HCT116 (cell line): Measurements from ENCODE around the gene NIM1K.

Experiments used
- ATF3 ChIP-seq: IDR thresholded peaks from 2 replicates; pipeline ENCODE4 v1.6.1; 2012
- CEBPB ChIP-seq: IDR thresholded peaks from 2 replicates; pipeline ENCODE4 v1.6.1; 2012; ENCODE audit warnings: low read depth
- ELF1 ChIP-seq: IDR thresholded peaks from 2 replicates; pipeline ENCODE4 v1.6.1; 2012; ENCODE audit warnings: low read depth, borderline replicate concordance
- EZH2 ChIP-seq: fragments of 200-600 bp; sonication (generic); IDR thresholded peaks from 2 replicates; pipeline ENCODE4 v1.6.1; 2017; ENCODE audit warnings: antibody characterized with exemption, mixed run types
- EZH2phosphoT487 ChIP-seq: fragments of 200-600 bp; IDR thresholded peaks from 2 replicates; pipeline ENCODE4 v1.6.1; 2018; ENCODE audit warnings: antibody characterized with exemption, borderline replicate concordance
- POLR2A ChIP-seq: IDR thresholded peaks from 2 replicates; pipeline ENCODE4 v1.7.0; 2011; ENCODE audit warnings: borderline replicate concordance; ENCODE audit not compliant: insufficient read depth, insufficient read length; ENCODE audit errors: extremely low read depth
- RAD21 ChIP-seq: IDR thresholded peaks from 2 replicates; pipeline ENCODE4 v1.6.1; 2012; ENCODE audit warnings: low read depth, mild to moderate bottlenecking
- SIN3A ChIP-seq: IDR thresholded peaks from 2 replicates; pipeline ENCODE4 v1.6.1; 2012; ENCODE audit warnings: low read depth
- YY1 ChIP-seq: IDR thresholded peaks from 2 replicates; pipeline ENCODE4 v1.6.1; 2011; ENCODE audit warnings: low read length, low read depth, moderate library complexity, mild to moderate bottlenecking; ENCODE audit not compliant: insufficient replicate concordance; ENCODE audit errors: extremely low read depth
- TF ChIP-seq, protein P1 (sequence below), 3 experiments: fragments of 200-600 bp in 1 of 3; sonication (generic) in 1 of 3; IDR thresholded peaks in 2 of 3; conservative IDR thresholded peaks in 1 of 3; 2 replicates each; pipeline ENCODE4 v1.5.1; 2012 to 2017; ENCODE audit warnings: low read depth in 2 of 3, low read length in 2 of 3, antibody characterized with exemption in 1 of 3, borderline replicate concordance in 1 of 3, control low read depth in 1 of 3, mild to moderate bottlenecking in 1 of 3, mixed read lengths in 1 of 3, mixed run types in 1 of 3, moderate library complexity in 1 of 3; ENCODE audit not compliant: insufficient read depth in 1 of 3
- TF ChIP-seq, protein P2 (sequence below): IDR thresholded peaks from 2 replicates; pipeline ENCODE4 v1.6.1; 2012
- TF ChIP-seq, protein P3 (sequence below): IDR thresholded peaks from 2 replicates; pipeline ENCODE4 v1.6.1; 2012; ENCODE audit warnings: low read depth

GRCh38 chr5:43193894-43194265, 1.9 kb downstream of the NIM1K start:
- TF ChIP-seq POLR2A (no peak), EZH2phosphoT487 (no peak), RAD21 (no peak), SIN3A (no peak), ELF1 (no peak), EZH2 (no peak), YY1 (no peak), CEBPB (no peak), ATF3 (no peak)
- TF ChIP-seq, protein P1, sequence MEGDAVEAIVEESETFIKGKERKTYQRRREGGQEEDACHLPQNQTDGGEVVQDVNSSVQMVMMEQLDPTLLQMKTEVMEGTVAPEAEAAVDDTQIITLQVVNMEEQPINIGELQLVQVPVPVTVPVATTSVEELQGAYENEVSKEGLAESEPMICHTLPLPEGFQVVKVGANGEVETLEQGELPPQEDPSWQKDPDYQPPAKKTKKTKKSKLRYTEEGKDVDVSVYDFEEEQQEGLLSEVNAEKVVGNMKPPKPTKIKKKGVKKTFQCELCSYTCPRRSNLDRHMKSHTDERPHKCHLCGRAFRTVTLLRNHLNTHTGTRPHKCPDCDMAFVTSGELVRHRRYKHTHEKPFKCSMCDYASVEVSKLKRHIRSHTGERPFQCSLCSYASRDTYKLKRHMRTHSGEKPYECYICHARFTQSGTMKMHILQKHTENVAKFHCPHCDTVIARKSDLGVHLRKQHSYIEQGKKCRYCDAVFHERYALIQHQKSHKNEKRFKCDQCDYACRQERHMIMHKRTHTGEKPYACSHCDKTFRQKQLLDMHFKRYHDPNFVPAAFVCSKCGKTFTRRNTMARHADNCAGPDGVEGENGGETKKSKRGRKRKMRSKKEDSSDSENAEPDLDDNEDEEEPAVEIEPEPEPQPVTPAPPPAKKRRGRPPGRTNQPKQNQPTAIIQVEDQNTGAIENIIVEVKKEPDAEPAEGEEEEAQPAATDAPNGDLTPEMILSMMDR (IDR thresholded peaks at IDR 0.05 in 2 of 3, conservative IDR thresholded peaks at IDR 0.05 in 1 of 3; ENCODE audit: borderline replicate concordance in 1 of 3, insufficient read depth in 1 of 3, low read depth in 2 of 3, low read length in 2 of 3): no peak
- TF ChIP-seq, protein P2, sequence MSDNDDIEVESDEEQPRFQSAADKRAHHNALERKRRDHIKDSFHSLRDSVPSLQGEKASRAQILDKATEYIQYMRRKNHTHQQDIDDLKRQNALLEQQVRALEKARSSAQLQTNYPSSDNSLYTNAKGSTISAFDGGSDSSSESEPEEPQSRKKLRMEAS: no peak
- TF ChIP-seq, protein P3, sequence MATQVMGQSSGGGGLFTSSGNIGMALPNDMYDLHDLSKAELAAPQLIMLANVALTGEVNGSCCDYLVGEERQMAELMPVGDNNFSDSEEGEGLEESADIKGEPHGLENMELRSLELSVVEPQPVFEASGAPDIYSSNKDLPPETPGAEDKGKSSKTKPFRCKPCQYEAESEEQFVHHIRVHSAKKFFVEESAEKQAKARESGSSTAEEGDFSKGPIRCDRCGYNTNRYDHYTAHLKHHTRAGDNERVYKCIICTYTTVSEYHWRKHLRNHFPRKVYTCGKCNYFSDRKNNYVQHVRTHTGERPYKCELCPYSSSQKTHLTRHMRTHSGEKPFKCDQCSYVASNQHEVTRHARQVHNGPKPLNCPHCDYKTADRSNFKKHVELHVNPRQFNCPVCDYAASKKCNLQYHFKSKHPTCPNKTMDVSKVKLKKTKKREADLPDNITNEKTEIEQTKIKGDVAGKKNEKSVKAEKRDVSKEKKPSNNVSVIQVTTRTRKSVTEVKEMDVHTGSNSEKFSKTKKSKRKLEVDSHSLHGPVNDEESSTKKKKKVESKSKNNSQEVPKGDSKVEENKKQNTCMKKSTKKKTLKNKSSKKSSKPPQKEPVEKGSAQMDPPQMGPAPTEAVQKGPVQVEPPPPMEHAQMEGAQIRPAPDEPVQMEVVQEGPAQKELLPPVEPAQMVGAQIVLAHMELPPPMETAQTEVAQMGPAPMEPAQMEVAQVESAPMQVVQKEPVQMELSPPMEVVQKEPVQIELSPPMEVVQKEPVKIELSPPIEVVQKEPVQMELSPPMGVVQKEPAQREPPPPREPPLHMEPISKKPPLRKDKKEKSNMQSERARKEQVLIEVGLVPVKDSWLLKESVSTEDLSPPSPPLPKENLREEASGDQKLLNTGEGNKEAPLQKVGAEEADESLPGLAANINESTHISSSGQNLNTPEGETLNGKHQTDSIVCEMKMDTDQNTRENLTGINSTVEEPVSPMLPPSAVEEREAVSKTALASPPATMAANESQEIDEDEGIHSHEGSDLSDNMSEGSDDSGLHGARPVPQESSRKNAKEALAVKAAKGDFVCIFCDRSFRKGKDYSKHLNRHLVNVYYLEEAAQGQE: no peak
